Activated T-helper 1 cell treated with anti-CD3 and anti-CD28 coated beads, Interleukin-12 subunit alpha, Interleukin-12 subunit beta, Interleukin-2, Interleukin-4 antibody, amounts not matched to agents 30 ng/mL and 10 ng/mL and 1 ng/mL, durations not matched to agents 14 hours and 24 hours and 36 hours (primary cell): ENCODE measurements around the gene C22orf39. TPM values are rescaled to one million over a fixed set of nuclear protein-coding genes. Genes with fewer than 3 reads are reported as not detected.
A peak's percentile ranks its signal among the peaks of the same experiment; 100 is the strongest.
"Not testable (repeated sequence)": the region's sequence is repeated elsewhere in the genome, so short reads cannot be mapped to it uniquely, and the experiment has no call there.

Experiments used
- DNase-seq: peaks from one replicate; pipeline ENCODE4 v3.0.0; 2021; ENCODE audit warnings: low spot score
- H3K27ac Mint-ChIP-seq: one replicate; pipeline ENCODE4 v1.8.0; 2021; ENCODE audit warnings: mild to moderate bottlenecking, mixed read lengths
- H3K27me3 Mint-ChIP-seq: one replicate; pipeline ENCODE4 v1.8.0; 2022; ENCODE audit warnings: mild to moderate bottlenecking, moderate library complexity, mixed read lengths; ENCODE audit not compliant: insufficient read depth
- H3K36me3 Mint-ChIP-seq: one replicate; pipeline ENCODE4 v1.8.0; 2021; ENCODE audit warnings: low read depth, mixed read lengths
- H3K4me1 Mint-ChIP-seq: one replicate; pipeline ENCODE4 v1.8.0; 2021; ENCODE audit warnings: low read depth, mixed read lengths
- H3K4me3 Mint-ChIP-seq: one replicate; pipeline ENCODE4 v1.8.0; 2021; ENCODE audit warnings: mild to moderate bottlenecking, moderate library complexity, mixed read lengths
- H3K9me3 Mint-ChIP-seq: one replicate; pipeline ENCODE4 v1.8.0; 2021; ENCODE audit warnings: mixed read lengths
- intact Hi-C: fragments of 100-400 bp; cut with micrococcal nuclease; formaldehyde crosslinking; loops from one replicate; pipeline ENCODE4 v1.15.1; 2024
- total RNA-seq: library from RNA; stranded (reverse); gene quantifications from 2 replicates; pipeline ENCODE4 v1.2.3, GENCODE V29; 2022

The C22orf39 gene
- total RNA-seq, 1 donor from 2014 or later: 22.8 TPM

- Mint-ChIP-seq H3K36me3 (peaks cover 46% of the 10 kb centered on the region), H3K27me3 (no peaks in the 10 kb centered on the region), H3K4me3 (no peak overlapping the region), H3K9me3 (no peaks in the 10 kb centered on the region), H3K4me1 (peaks cover 10% of the 10 kb centered on the region), H3K27ac (no peak overlapping the region)
- intact Hi-C loops: no loop called here
- DNase-seq: no peak
These were observed 8.3 kb upstream of the C22orf39 start for GRCh38 chr22:19455585-19456370.

DNA sequence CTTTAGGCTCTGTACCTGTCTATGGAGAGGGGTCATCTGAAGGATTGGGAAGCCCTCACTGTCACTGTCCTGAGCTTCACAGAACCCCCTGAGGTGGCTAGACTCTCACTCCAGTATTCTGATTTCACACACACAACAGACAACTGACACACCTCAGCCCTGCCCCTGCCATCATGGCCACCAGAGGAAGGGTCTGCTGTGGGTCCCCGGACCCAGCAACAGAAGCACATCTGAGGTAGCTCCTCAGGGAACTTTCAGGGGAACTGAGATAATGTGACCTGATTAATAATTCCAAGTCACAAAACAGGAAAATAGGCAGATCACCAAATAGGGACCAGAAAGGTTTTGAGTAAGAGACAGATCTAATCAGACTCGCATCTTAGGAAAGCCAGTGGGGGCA, 7.5 kb upstream of the C22orf39 start:
- Mint-ChIP-seq H3K9me3 (no peaks in the 10 kb centered on the region), H3K36me3 (peaks cover 50% of the 10 kb centered on the region), H3K4me3 (no peak overlapping the region), H3K4me1 (peaks cover 10% of the 10 kb centered on the region), H3K27ac (no peak overlapping the region), H3K27me3 (no peaks in the 10 kb centered on the region)
- DNase-seq: no peak
- intact Hi-C loops: no loop called here

GRCh38 chr22:19454156-19454555, 6.6 kb upstream of the C22orf39 start:
- no peaks in the 10 kb centered on the region for H3K9me3 Mint-ChIP-seq
- H3K27me3 Mint-ChIP-seq: no peaks in the 10 kb centered on the region
- peaks cover 48% of the 10 kb centered on the region for H3K36me3 Mint-ChIP-seq
- no peak overlapping the region for H3K4me3 Mint-ChIP-seq
- DNase-seq: no peak
- intact Hi-C loops: no loop called here
- peaks cover 14% of the 10 kb centered on the region for H3K4me1 Mint-ChIP-seq
- no peak overlapping the region for H3K27ac Mint-ChIP-seq

DNA sequence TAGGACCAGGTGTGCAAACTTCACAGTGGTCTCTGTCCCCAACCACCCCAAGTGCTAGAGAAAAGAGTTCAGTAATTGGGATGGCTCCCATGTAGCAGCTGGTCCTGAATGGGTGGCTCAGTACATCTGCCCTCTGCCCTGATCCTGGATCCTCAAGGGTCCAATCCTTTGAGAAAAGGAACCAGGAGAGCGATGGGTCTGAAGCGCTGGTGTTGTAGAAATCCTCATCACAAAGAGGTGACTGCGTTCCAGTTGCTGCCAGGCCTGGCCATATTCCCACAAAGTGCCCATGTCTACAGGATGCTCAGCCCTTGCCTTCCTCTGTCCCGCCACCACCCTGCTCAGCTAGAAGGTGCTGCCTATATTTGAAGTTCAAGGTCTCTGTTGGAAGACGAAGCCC, 6.2 kb upstream of the C22orf39 start:
- H3K36me3 Mint-ChIP-seq: peaks cover 48% of the 10 kb centered on the region
- no peak overlapping the region for H3K4me3 Mint-ChIP-seq
- intact Hi-C loops: no loop called here
- no peak for DNase-seq
- no peaks in the 10 kb centered on the region for H3K9me3 Mint-ChIP-seq
- no peaks in the 10 kb centered on the region for H3K27me3 Mint-ChIP-seq
- peaks cover 19% of the 10 kb centered on the region for H3K4me1 Mint-ChIP-seq
- no peak overlapping the region for H3K27ac Mint-ChIP-seq

GRCh38 chr22:19451570-19451969, 4.1 kb upstream of the C22orf39 start:
- DNase-seq: no peak
- intact Hi-C loops: no loop called here
- peaks cover 33% of the 10 kb centered on the region for H3K4me1 Mint-ChIP-seq
- H3K27ac Mint-ChIP-seq: no peak overlapping the region
- no peaks in the 10 kb centered on the region for H3K9me3 Mint-ChIP-seq
- no peak overlapping the region for H3K4me3 Mint-ChIP-seq
- no peaks in the 10 kb centered on the region for H3K27me3 Mint-ChIP-seq
- H3K36me3 Mint-ChIP-seq: peaks cover 47% of the 10 kb centered on the region

- intact Hi-C loops: no loop called here
- Mint-ChIP-seq H3K4me1 (peaks cover 40% of the 10 kb centered on the region), H3K4me3 (no peak overlapping the region), H3K9me3 (no peaks in the 10 kb centered on the region), H3K27me3 (no peaks in the 10 kb centered on the region), H3K27ac (no peak overlapping the region), H3K36me3 (peaks cover 44% of the 10 kb centered on the region)
- no peak for DNase-seq
These were observed 3.1 kb upstream of the C22orf39 start for GRCh38 chr22:19450363-19451175.

- Mint-ChIP-seq H3K36me3 (peaks cover 34% of the 10 kb centered on the region), H3K27ac (no peak overlapping the region), H3K27me3 (no peaks in the 10 kb centered on the region), H3K4me3 (no peak overlapping the region), H3K4me1 (peaks cover 49% of the 10 kb centered on the region), H3K9me3 (no peaks in the 10 kb centered on the region)
- no peak for DNase-seq
- intact Hi-C loops: loop anchor here (5.0 to 10.0 kb wide), 2 partner anchors 272 to 405 kb away; partner anchors contain the start of genes GNB1L, RTL10 and SLC25A1
These were observed 1.9 kb upstream of the C22orf39 start for GRCh38 chr22:19449422-19449767.

- Mint-ChIP-seq H3K9me3 (no peaks in the 10 kb centered on the region), H3K27ac (no peak overlapping the region), H3K4me1 (peaks cover 47% of the 10 kb centered on the region), H3K36me3 (peaks cover 36% of the 10 kb centered on the region), H3K27me3 (no peaks in the 10 kb centered on the region), H3K4me3 (peak overlapping the region; percentile 95)
- intact Hi-C loops: loop anchor here (5.0 to 10.0 kb wide), 2 partner anchors 272 to 406 kb away; partner anchors contain the start of genes GNB1L, RTL10 and SLC25A1
- DNase-seq: peak; percentile 28
These were observed 1.4 kb upstream of the C22orf39 start for GRCh38 chr22:19448739-19449421.

- no peak for DNase-seq
- Mint-ChIP-seq H3K27me3 (no peaks in the 10 kb centered on the region), H3K4me3 (peak overlapping the region; percentile 95), H3K27ac (peak overlapping the region; percentile 94), H3K4me1 (peaks cover 46% of the 10 kb centered on the region), H3K9me3 (no peaks in the 10 kb centered on the region), H3K36me3 (peaks cover 35% of the 10 kb centered on the region)
- intact Hi-C loops: loop anchor here (5.0 to 10.0 kb wide), 2 partner anchors 271 to 407 kb away; partner anchors contain the start of genes GNB1L, RTL10 and SLC25A1
These were observed 631 bp upstream of the C22orf39 start for GRCh38 chr22:19448076-19448607.

DNA sequence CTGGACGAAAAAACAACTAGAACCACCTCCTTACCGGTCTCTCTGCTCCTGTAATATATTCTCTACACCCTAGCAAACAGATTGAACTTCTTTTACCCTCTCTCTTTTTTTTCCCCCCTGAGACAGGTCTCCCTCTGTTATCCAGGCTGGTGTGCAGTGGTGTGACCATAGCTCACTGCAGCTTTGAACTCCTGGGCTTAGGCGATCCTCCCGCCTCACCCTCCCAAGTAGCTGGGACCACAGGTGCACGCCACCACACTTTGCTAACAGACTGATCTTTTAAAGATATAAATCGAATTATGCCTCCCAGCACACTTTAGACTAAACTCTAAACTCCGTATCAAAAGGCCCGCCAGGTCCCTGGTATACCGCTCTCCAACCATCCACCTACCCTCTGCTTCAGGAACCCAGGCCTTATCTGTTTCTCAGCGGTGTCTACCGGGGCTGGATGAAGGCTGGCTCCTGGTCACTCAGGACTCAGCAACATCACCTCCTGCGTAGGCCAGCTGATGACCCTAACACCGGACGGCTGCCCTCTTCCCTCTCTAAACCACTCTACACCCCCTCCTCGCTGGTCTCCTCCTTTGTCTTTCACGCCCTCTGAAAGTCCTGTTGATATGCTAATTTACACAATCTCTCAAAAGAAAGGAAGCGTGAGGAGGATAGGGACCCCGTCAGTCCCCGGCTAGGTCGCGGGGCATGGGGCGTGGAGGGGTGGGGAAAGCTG, 745 bp downstream of the C22orf39 start:
- Mint-ChIP-seq H3K4me3 (peak overlapping the region; percentile 95), H3K36me3 (peaks cover 30% of the 10 kb centered on the region), H3K4me1 (peaks cover 46% of the 10 kb centered on the region), H3K9me3 (no peaks in the 10 kb centered on the region), H3K27me3 (no peaks in the 10 kb centered on the region), H3K27ac (peak overlapping the region; percentile 89)
- no peak for DNase-seq
- intact Hi-C loops: loop anchor here (1.0 to 10.0 kb wide), 5 partner anchors 14 to 408 kb away; partner anchors contain the start of genes CDC45, GNB1L, MRPL40 and RTL10

DNA sequence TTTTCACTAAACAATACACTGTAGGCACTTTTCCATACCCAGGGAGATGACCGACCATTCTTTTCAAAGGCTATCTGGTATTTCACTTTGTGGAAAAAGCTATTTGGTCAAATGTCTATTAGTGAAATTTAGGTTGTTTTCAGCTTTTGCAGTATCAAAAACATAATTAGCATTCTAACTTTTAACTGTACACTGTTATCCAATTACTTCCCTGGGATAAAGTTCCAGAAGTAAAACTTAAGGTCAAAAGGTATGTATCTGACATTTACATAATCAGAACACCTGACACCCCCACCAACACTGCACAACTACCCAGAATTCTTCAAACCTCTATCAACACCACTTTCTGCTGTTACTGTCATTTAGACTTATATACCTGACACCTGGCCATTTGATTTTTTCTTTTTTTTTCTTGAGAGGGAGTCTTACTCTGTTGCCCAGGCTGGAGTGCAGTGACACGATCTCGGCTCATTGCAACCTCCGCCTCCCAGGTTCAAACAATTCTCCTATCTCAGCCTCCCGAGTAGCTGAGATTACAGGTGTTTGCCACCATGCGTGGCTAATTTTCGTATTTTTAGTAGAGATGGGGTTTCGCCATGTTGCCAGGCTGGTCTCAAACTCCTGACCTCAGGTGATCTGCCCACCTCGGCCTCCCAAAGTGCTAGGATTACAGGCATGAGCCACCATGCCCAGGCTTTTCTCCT, 2.1 kb downstream of the C22orf39 start:
- not testable (repeated sequence) for H3K27ac Mint-ChIP-seq, DNase-seq, H3K27me3 Mint-ChIP-seq, H3K9me3 Mint-ChIP-seq
- peaks cover 46% of the 10 kb centered on the region for H3K4me1 Mint-ChIP-seq
- H3K36me3 Mint-ChIP-seq: peaks cover 27% of the 10 kb centered on the region
- peak overlapping the region; percentile 56 for H3K4me3 Mint-ChIP-seq
- intact Hi-C loops: loop anchor here (5.0 to 10.0 kb wide), 2 partner anchors 268 to 409 kb away; partner anchors contain the start of genes GNB1L, RTL10 and SLC25A1
